GDM1 (cell line): ENCODE data around the gene GCGR.

Experiments used
- DNase-seq: peaks from one replicate; lab custom pipeline; 2025; lab: John Stamatoyannopoulos, UW

Gene GCGR

DNA sequence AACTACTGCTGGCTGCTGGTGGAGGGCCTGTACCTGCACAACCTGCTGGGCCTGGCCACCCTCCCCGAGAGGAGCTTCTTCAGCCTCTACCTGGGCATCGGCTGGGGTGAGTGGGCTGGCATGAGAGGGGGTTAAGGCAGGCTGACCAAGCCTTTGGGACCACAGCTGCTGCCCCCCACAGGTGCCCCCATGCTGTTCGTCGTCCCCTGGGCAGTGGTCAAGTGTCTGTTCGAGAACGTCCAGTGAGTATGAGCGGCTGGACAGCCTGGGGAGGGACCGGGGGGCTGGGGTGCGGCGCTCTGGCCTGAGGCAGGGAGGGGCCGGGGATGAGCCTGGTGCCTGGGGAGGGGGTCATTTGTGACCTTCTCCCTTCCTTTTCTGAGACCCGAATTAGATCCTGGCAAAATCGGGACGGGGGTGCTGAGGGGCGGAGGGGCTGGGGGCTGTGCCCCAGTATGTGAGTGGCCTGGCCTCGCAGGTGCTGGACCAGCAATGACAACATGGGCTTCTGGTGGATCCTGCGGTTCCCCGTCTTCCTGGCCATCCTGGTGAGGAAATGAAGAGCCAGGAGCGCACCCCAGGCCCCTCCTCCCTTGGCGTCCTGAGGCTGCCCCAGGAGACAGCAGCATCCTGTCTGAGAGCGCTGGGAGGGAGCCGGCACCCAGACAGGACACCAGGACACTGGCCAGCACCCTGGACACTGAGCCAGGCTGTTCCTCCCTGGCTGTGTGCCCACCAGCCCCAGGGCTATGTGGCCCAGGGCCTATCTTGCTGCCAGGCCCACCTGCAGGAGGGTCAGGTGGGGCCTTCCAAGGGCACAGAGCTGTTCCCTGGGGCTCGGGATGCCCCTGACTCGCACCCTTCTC lies 8.0 kb downstream of the GCGR start:
- no peak for DNase-seq

DNA sequence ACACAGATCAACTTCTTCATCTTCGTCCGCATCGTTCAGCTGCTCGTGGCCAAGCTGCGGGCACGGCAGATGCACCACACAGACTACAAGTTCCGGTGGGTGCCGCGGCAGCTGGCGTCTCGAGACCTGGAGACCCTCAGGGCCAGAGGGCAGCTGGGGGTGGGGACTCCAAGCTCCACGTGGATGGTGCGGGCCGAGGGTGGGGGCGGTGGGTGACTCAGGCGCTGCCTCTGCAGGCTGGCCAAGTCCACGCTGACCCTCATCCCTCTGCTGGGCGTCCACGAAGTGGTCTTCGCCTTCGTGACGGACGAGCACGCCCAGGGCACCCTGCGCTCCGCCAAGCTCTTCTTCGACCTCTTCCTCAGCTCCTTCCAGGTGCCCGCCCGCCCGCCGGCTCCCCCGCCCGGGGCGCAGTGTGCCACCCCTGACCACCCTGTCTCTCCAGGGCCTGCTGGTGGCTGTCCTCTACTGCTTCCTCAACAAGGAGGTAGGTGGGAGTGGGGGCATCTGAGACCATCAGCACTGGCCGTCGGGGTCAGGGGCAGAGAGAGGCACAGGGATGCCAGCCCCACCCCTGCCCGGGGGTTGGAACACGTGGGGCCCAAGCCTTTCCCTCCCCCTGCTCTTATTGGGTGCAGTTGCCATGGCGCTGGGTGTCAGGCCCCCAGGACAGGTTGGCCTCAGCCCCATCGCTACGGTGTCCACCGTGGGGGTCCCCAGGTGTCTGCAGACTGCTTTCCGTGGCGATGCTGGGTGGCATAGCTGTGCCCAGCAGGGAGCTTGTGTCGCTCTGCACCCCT lies 8.8 kb downstream of the GCGR start:
- DNase-seq = no peak

DNA sequence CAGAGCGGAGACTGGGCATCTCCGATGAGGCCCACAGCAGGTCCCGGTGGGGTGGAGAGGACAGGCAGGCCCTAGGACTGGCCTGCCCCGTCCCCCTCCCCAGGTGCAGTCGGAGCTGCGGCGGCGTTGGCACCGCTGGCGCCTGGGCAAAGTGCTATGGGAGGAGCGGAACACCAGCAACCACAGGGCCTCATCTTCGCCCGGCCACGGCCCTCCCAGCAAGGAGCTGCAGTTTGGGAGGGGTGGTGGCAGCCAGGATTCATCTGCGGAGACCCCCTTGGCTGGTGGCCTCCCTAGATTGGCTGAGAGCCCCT lies 9.4 kb downstream of the GCGR start:
- no peak for DNase-seq

DNA sequence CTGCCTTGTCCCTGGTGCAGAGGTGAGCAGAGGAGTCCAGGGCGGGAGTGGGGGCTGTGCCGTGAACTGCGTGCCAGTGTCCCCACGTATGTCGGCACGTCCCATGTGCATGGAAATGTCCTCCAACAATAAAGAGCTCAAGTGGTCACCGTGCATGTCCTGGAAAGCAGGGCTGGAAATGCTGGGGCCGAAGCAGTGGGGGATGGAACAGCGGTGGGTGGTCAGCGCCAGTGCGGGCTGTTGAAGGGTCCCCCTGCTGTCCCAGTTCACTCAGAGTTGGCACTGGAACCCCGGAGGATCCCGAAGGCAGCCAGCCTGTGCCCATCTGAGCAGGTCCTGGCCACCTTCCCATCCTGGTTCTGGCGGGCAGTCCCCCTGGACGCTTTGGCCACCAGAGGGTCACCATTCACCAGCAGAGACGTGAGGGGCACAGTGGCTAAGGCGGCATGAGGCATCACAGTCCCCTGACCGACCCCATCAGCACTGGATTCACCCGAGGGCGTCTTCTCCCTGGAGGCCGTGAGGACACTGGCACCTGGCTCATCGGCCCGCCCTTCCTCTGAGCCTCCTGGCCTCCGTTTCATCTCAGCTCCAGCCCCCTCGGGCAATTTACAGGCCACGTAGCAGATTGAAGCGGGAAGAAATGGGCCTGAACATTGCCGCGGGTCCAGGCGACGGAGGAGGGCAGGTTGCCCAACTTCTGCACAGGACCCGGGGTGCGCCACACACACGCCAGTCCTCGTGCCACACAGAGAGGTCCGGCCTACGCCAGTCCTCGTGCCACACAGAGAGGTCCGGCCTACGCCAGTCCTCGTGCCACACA lies 10.1 kb downstream of the GCGR start:
- no peak for DNase-seq

DNA sequence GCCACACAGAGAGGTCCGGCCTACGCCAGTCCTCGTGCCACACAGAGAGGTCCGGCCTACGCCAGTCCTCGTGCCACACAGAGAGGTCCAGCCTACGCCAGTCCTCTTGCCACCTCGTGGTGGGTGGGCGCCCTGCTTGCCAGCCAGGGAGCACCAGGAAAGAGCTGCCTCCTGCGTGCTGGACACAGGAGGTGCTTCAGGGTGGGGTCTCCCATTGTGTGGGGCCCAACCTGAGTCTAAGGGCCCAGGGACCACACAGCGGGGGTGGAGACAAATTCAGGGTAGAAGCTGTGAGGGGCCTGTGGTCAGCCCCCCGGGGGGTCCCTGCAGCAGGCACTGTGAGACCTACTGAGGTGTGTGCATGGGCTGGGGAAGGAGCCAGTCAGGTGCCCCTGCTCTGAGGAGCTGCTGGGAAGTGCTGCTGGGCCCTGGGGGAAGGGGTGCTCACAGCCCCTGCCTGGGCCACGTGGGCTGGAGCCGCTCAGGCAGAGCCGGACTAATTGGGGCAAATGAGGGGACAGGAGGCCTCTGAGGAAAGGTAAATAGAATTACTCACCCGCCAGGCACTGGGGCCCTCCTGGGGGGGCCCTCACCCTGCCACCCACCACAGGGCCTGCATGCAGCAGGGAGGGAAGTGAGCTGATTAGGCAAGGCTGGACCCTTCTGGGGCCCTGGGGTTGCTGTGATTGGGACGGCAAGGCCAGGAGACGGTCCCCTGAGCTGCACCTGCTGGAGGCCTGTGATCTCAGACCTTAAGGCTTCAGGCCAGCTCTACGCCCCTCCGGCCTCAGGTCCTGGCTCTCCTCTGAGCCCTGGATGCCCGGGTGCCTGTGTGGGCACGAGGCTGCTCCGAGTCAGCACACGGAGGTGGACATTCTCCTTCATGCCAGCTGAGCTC lies 11.0 kb downstream of the GCGR start:
- DNase-seq = no peak

DNA sequence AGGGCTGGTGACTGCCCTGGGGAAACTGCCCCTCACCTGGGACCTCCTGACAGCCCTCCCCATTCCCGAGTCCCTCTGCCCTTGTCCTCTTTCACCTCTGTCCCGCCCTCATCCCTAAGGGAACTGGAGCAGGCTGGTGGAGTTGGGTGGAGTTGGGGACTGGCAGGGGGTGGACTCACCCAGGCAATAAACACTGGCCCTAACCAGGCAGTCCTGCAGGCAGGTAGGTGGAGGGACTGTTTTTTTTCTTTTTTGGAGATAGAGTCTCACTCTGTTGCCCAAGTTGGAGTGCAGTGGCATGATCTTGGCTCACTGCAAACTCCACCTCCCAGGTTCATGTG lies 11.7 kb downstream of the GCGR start:
- no peak for DNase-seq

DNA sequence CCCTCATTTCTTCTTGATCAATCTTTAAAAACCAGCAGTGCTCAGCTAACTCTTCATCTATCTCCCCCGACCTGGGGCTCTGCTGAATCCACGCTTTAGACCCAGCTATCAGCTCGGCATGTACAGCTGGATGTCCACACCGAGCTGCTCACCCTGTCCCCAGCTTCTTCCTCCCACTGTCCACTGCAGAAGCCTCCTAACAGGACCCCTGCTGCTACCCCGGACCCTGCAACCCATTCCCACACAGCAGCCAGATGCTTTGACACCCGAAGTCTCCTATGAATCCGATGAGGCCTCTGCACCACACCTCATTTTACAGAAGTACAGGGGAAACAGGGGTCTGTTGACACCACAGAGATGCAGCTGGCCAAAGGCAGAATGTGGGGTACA lies 13.8 kb downstream of the GCGR start:
- DNase-seq = no peak

DNA sequence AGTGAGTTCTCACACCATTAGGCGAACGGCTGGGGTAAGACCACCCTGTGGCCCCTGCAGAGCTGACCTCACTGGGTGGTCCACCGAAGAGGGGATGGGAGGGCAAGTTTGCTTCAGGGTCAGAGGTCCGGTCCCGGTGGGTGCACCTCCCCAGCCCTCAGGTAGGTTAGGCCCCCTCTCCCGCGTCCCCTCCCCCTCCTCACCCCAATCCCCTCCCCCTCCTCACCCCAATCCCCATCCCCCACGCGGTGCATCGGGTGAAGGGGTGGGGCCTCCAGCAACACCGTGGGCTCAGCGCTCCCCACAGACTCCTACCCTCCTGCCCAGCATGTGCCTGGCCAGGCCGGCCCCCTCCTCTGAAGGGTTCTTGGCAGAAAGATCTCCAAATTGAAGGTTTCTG lies 15.8 kb downstream of the GCGR start:
- DNase-seq = no peak

DNA sequence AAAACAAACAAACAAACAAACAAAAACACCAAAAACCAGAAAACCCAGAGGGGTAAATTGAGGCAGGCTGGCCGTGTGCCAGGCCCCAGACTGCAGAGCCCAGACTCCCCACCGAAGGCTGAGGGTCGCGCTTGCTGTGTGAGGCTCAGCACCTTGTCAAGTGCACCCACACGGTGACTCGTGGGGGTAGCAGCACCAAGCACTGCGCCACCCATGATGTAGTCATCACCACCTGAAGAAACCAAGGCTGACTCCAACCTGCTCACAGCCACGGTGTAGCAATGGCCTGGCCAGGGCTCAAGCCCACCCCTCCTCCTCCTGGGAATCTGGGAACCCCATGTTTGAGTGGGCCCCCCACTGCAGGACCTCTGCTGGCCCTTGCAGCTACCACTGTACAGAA lies 17.2 kb downstream of the GCGR start:
- no peak for DNase-seq

DNA sequence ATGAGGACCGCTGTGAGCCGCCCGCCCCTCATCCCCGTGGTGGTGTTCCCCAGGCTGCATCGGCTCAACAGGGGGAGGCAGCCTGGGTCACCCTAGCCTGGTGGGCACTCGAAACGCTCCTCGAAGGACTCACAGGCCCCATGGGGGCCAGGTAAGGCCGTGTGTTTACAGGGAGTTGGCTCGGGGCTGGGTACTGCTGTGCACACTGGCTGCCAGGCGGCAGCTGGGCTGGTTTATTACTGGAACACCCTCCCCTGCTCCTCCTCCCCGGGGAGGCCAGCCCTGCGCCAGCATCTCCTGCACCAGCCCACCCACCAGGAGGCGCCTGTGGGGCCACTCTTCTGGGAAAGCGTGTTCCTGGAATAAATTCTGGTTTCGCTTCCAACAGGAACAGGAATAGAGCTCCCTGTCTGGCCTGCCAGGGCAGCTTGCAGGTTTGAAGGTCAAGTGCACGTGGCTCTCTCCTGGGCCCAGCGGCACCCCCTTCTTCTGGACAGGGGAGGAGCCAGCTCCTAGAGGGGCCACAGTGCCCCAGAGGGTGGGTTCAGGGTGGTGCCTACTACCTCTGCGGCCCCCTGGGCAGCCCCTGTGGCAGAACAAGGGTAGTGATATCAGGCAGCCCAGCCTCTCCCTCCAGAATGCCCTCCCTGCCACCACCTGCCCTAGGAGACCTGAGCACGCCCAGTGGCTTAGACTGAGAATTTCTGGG lies 17.8 kb downstream of the GCGR start:
- no peak for DNase-seq

DNA sequence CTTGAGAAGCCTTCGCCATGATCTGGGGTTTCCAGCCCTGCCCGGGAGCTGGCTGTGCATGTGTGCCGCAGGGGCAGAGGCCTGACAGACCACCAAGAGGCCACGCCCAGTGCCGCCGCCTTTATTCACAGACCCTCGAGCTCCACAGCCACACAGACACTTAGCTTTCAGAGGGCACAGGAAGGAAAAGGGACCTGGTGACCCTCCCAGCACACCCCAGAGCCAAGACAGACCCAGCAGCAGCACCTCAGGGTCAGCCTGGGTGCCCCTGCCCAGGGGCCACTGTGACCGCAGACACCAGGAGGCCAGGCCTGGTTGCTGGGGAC lies 18.3 kb downstream of the GCGR start:
- DNase-seq = no peak

DNA sequence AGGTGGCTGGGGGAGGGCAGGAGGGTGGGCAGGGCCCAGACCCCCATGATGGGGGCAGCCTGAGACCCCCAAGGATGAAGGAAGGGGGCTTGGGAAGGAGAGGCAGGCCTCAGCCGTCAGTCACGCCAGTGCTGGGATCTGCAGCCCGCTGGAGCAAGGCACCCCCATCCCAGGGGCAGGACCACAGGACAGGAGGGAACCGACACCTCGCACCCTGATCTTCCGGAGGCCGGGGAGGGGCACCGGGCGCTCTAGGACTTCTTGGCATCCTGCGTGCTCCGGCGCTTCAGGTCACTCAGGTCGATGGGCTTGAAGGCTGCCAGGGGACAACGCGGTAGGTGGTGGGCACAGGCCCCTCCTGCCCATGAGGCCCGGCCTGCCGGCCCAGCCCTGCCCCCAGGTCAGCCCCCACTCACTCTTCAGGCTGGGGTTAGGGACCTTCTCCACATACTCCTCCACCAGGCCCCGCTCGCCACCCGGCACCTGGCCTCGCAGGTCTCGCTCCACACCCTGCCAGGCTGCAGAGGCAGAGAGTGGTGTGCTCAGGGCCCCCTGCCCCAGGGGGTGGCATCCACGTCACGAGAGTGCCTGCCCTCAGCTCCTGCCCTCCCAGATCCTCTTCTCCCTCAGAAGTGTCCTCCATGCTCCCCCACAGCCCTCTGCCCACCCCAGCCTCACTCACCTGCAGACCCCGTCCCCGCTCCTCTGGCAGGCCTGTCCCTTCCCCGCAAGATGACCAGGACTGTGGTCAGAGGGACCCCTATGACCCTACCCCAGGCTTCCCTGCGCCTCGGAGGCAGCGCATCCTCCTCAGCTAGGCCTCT lies 19.3 kb downstream of the GCGR start:
- no peak for DNase-seq

DNA sequence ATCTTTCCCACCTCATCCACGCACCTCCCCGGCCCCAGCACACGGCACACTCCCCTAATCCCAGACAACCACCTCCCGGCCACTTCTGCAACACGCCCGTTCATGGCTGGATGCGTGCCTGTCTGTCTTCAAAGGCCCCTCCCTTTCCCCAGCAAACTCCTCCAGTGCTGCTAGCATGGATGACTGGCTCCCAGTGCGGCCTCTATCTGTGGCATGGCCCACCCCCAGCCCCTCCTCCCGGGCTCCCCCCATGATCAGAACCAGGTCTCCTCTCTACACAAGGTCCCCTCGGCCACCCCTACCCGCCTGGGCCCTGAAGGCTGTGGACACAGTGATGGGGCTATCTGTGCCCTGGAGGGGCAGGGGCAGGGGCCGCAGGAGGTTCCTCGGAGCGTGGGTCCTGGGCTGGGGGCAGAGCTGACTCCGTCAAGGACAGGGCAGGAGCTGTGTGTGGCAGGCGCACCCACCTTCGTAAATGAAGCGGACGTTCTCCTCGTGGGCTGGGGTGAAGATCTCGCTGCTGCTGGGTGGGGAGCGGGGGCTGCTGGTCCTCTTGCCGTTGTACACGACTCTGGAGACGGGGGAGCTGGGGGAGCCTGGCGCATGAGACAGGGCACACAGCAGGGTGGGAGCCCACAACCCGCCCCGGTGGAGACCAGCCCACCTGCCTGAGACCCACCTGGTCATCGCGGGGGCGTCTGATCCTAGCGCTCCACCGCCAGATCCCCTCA lies 20.0 kb downstream of the GCGR start:
- no peak for DNase-seq

DNA sequence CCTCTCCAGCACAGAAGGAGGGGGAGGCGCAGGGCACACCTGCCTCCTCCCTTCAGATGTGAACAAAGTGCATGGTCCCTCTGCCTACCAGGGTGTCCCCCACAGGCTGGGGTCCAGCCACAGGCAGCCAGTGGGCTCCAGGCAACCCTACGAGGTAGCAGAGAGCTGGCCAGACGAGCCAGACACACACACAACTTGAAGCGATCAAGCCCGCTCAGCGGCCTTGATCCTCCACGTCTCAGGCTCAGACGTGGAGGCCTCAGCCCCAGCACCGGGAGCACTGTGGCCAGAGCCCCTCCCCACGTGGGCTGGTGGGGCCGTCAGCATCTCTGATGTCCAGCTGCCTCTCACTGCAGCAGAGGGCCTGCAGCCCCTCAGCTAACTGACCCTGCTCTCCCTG lies 20.6 kb downstream of the GCGR start:
- DNase-seq = no peak

DNA sequence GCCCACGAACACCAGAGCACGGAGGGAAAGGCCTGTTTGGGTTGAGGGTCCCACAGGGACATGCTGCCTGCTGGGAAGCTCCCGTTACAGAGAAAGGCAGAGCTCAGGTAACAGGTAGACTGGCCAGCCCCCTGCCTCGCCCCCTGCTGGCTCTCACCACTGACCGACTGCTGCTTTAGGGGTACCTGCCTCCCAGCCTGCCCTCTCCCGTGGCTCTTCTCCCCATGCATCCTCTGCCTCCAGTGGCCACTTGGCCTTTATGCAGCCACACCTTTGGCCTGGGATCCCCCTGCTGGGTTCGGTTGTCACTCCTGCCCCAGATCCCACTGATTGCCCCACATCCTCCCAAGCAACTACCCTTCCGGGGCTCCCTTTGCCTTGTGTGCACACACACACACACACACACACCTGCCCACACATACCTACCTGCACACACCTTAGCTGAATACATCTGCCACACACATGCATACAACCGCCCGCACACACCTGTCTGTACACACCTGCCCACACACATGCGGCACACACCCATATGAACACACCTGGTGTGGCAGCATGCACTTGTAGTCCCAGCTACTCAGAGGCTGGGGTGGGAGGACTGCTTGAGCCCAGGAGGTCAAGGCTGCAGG lies 22.0 kb downstream of the GCGR start:
- DNase-seq = no peak

DNA sequence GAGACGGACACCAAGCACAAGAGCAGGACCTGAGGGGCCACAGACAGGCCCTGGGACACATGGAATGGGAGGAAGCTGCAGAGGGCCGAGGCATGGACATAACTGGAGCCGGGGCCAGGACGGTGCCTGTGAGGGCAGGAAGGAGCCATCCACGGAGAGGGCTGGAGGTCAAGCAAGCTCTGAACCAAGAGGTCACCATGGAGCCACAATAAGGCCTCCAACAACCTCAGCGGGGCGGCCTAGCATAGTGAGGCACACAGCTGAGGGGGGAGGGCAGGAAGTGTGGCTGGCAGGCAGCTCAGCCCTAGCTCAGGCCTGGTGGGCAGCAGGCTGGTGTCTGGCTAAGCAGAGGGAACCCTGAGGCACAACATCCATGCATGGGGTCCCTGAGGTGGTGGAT lies 24.7 kb downstream of the GCGR start:
- no peak for DNase-seq

DNA sequence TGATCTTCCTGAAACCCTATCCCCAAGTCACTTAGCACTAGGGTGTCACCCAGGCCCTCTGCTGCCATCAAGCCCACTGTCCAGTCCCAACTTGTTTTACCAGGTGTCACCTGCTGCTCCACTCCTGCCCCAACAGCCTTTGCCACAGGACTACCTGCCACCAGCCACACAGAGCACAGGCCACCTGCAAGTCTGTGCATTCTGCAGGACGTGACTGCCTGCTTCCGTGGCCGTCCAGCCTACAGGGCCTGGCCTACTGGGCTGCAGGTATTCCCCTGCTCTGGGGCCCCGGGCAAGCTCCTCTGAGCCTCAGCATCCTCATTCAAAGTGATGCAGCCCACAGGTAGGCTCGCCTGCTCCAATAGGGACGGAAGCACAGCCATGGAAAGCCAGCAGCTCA lies 25.9 kb downstream of the GCGR start:
- DNase-seq = no peak

DNA sequence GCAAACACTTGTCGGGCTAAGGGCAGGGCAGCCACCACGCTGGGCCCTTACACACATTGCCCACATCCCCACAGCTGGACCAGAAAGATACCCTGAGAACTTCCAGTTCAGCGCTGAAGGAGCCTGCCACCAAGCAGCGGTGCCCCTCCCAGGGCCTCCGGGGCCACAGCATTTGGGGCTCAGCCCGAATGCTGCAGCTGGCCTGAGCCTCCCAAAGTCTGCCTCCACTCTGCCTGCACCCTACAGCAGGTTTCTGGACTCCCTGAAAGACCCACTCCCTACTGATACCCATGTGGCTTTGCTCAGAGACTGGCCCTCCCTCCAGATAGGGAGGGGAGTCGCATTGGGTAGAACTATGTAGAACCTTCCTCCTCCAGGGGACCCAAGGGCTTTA lies 27.6 kb downstream of the GCGR start:
- DNase-seq = no peak

DNA sequence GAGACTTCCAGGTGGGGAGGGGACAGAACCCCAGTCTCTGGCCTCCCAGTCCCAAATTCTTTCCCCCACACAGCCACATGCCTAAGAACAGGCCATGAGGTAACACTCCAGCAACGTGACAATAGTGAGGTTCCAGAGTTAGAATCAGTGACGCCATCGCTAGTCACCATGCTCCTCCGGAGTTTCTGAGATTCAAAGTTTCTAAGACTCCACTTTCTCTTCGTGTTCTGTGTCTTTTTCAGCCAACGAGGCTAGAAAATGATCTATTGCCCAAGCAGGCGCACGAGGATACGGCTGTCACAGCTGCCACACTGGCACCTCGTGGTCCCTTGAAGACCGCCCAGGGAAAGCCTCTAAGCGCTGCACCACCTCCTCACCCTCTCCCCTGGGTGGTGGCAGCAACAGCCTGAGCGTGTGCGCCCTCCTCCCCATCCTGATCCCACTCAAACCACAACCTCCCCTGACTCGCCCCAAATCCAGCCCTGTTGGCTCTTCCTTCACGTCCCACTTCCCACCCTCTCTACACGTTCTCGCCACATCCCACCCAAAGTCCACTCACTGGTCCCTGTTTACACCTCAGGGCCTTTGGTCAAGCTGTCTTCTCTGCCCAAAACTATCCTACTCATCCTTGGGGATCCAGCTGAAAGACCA lies 28.1 kb downstream of the GCGR start:
- no peak for DNase-seq
